DND-41 (cell line): ENCODE measurements around the gene CLMP.
"Not testable (repeated sequence)": the region's sequence is repeated elsewhere in the genome, so short reads cannot be mapped to it uniquely, and the experiment has no call there.

ENCODE experiments used
- ATAC-seq: fragments of 200-7000 bp; cut with Tn5 transposase; 3 replicates; pipeline ENCODE4 v1.9.1; 2021; ENCODE audit warnings: low read depth; ENCODE audit not compliant: insufficient read depth
- DNase-seq: peaks from one replicate; pipeline ENCODE4 v3.0.0-alpha.2; 2020
- H2AFZ ChIP-seq: 2 replicates; pipeline ENCODE4 v1.6.0; 2012; ENCODE audit warnings: low read depth, low read length
- H3K27ac ChIP-seq: 2 replicates; pipeline ENCODE4 v1.5.1; 2012; ENCODE audit warnings: low read length, inconsistent platforms
- H3K27me3 ChIP-seq: fragments of 200-600 bp; sonication (generic); 2 replicates; pipeline ENCODE4 v1.6.0; 2012; ENCODE audit warnings: low read length, mild to moderate bottlenecking, inconsistent platforms; ENCODE audit not compliant: insufficient read depth, poor library complexity
- H3K36me3 ChIP-seq: 2 replicates; pipeline ENCODE4 v1.5.1; 2012; ENCODE audit warnings: low read length, inconsistent platforms; ENCODE audit not compliant: insufficient read depth
- H3K4me1 ChIP-seq: 2 replicates; pipeline ENCODE4 v1.5.1; 2012; ENCODE audit warnings: mild to moderate bottlenecking, low read length; ENCODE audit not compliant: insufficient read depth
- H3K4me2 ChIP-seq: 2 replicates; pipeline ENCODE4 v1.6.0; 2012; ENCODE audit warnings: mild to moderate bottlenecking, moderate library complexity, low read length, inconsistent platforms; ENCODE audit not compliant: insufficient read depth
- H3K4me3 ChIP-seq, 2 experiments: fragments of 200-600 bp in 1 of 2; shearing (Covaris generic) in 1 of 2; 2 replicates each; pipeline ENCODE4 v1.5.1; 2012 to 2016; ENCODE audit warnings: inconsistent platforms in 2 of 2, low read length in 2 of 2, mild to moderate bottlenecking in 2 of 2, low read depth in 1 of 2, moderate library complexity in 1 of 2
- H3K79me2 ChIP-seq: 2 replicates; pipeline ENCODE4 v1.6.0; 2012; ENCODE audit warnings: low read length, inconsistent platforms; ENCODE audit not compliant: insufficient read depth
- H3K9ac ChIP-seq: 2 replicates; pipeline ENCODE4 v1.6.0; 2012; ENCODE audit warnings: low read depth, mild to moderate bottlenecking, inconsistent platforms, low read length, moderate library complexity
- H3K9me3 ChIP-seq: 2 replicates; pipeline ENCODE4 v1.5.1; 2012; ENCODE audit warnings: low read length, moderate library complexity, mild to moderate bottlenecking, inconsistent platforms; ENCODE audit not compliant: insufficient read depth, severe bottlenecking
- H4K20me1 ChIP-seq: 2 replicates; pipeline ENCODE4 v1.6.0; 2012; ENCODE audit warnings: low read length; ENCODE audit not compliant: insufficient read depth
- EZH2 ChIP-seq: IDR thresholded peaks from 3 replicates; pipeline ENCODE4 v1.6.1; 2012; ENCODE audit warnings: borderline replicate concordance, low read depth, mild to moderate bottlenecking, moderate library complexity, low read length, inconsistent platforms; ENCODE audit not compliant: severe bottlenecking
- TF ChIP-seq, protein P1 (sequence below): IDR thresholded peaks from 2 replicates; pipeline ENCODE4 v1.5.1; 2012; ENCODE audit warnings: borderline replicate concordance, low read length, moderate library complexity, mild to moderate bottlenecking; ENCODE audit not compliant: poor library complexity, severe bottlenecking; ENCODE audit errors: extremely low read depth

CLMP gene

DNA sequence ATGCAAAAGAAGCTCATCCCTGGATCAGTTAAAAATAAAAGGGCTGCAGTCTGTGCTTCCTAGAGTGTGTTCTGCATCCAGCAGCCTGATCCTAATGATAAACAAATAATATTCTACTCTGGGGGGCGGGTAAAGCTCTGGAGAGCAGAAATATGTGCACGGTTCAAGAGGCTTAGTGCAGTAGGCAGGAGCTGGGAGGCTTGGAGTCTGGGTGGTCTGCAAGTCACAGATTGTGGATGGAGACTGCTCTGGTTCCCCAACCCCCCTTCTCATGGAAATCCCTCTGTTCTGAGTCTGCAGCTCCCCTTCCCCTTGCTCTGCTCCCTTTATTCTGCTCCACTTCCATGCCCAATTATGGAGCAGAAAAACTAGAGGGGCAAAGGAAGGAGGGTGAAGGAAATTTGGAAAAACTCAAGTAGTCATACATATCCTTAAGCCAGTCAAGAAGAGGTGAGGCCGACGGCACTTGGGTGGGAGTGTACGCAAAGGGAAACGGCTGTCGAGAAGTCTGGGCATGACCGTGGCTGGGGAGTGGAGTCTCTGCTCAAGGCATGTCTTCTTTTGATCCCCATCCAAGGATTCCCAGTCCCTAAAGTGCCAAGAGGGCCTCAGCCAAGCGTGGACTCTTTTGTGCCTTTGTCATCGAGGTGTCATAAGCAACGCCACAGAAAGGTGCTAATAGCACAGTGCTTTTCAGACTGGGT lies 16.3 kb upstream of the CLMP start:
- Histone ChIP-seq H3K27ac (no peak overlapping the region), H3K9me3 (no peaks in the 10 kb centered on the region), H2AFZ (no peak overlapping the region), H3K9ac (no peak overlapping the region), H3K4me2 (no peak overlapping the region), H3K4me1 (no peaks in the 10 kb centered on the region), H4K20me1 (no peaks in the 10 kb centered on the region), H3K27me3 (peaks cover 7% of the 10 kb centered on the region), H3K36me3 (no peaks in the 10 kb centered on the region), H3K4me3 (no peak overlapping the region), H3K79me2 (no peaks in the 10 kb centered on the region)
- TF ChIP-seq, protein P1, sequence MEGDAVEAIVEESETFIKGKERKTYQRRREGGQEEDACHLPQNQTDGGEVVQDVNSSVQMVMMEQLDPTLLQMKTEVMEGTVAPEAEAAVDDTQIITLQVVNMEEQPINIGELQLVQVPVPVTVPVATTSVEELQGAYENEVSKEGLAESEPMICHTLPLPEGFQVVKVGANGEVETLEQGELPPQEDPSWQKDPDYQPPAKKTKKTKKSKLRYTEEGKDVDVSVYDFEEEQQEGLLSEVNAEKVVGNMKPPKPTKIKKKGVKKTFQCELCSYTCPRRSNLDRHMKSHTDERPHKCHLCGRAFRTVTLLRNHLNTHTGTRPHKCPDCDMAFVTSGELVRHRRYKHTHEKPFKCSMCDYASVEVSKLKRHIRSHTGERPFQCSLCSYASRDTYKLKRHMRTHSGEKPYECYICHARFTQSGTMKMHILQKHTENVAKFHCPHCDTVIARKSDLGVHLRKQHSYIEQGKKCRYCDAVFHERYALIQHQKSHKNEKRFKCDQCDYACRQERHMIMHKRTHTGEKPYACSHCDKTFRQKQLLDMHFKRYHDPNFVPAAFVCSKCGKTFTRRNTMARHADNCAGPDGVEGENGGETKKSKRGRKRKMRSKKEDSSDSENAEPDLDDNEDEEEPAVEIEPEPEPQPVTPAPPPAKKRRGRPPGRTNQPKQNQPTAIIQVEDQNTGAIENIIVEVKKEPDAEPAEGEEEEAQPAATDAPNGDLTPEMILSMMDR: no peak
- no peak for TF ChIP-seq EZH2
- no peak for ATAC-seq
- no peak for DNase-seq

DNA sequence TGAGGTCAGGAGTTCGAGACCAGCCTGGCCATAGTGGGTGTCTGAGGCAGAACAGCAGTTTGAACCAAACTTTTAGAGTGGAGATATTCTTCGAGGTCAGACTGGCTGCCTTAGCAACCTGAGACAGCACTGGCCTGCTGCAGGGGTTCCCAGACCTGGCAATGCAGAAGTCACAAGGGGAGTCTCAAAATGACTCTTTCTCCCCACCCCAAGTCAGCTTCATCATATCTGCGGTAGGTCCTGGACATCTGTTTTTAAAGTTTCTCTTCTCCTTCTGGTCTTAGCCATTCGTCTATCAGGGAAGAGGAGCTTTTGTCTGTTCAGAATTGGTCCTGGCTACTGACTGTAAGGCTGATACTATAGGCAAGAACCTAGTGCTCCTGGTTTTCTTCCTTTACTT lies 14.5 kb upstream of the CLMP start:
- Histone ChIP-seq H3K4me3 (no peak overlapping the region), H3K27ac (no peak overlapping the region), H3K79me2 (no peaks in the 10 kb centered on the region), H2AFZ (no peak overlapping the region), H3K27me3 (peaks cover 7% of the 10 kb centered on the region), H3K9ac (no peak overlapping the region), H3K36me3 (no peaks in the 10 kb centered on the region), H3K9me3 (no peaks in the 10 kb centered on the region), H3K4me1 (no peaks in the 10 kb centered on the region), H3K4me2 (no peak overlapping the region), H4K20me1 (no peaks in the 10 kb centered on the region)
- no peak for TF ChIP-seq EZH2
- TF ChIP-seq, protein P1: no peak
- ATAC-seq (no peak), DNase-seq (no peak)

DNA sequence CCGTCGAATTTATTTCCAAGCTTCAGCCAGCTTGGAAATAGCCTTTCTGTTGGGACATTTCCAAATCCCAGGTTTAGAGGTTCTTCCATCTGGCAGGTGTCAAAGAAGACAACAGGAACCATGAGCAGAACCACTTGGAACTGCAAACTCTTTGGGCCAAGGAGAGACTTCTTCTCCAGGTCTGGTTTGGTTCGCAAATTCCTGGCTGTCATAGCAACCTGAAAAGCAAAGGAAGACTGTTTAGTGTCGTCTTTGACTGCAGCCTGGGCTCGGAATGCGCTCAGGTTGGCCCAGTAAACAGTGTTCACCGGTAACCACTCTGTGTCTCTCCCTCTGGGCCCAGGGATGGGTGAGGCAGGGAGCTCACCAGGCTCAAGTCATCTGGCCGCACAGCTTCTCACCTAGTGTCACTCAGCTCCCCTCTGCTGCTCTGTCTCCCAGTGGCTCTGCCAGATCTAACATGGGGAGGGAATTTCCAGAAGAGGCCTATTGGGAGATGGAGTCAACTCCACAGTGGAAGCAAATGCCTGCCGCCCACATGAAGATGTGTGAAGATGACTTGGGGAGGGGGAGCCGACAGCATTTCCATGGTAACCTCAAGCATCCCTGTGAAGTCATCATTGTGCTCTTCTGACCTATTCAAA lies 11.9 kb upstream of the CLMP start:
- H3K9me3 ChIP-seq: no peaks in the 10 kb centered on the region
- no peak overlapping the region for H3K27ac ChIP-seq
- H4K20me1 ChIP-seq: no peaks in the 10 kb centered on the region
- ATAC-seq (no peak), DNase-seq (no peak)
- no peaks in the 10 kb centered on the region for H3K4me1 ChIP-seq
- H2AFZ ChIP-seq: no peak overlapping the region
- H3K79me2 ChIP-seq: no peaks in the 10 kb centered on the region
- TF ChIP-seq, protein P1: no peak
- no peak for TF ChIP-seq EZH2
- peaks cover 7% of the 10 kb centered on the region for H3K27me3 ChIP-seq
- no peaks in the 10 kb centered on the region for H3K36me3 ChIP-seq
- no peak overlapping the region for H3K4me3 ChIP-seq
- no peak overlapping the region for H3K9ac ChIP-seq
- H3K4me2 ChIP-seq: no peak overlapping the region

DNA sequence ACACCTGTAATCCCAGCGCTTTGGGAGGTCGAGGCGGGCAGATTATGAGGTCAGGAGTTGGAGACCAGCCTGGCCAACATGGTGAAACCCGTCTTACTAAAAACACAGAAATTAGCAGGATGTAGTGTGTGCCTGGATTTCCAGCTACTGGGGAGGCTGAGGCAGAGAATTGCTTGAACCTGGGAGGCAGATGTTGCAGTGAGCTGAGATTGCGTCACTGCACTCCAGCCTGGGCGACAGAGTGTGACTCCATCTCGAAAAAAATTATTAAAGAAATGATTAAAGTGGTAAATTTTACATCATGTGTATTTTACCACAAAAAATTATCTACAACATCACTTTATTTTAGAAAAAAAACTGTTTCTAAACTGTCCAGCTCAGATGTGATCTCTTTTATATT lies 11.0 kb upstream of the CLMP start:
- H3K4me1 ChIP-seq, H3K27me3 ChIP-seq, ATAC-seq, H2AFZ ChIP-seq, DNase-seq, H3K9me3 ChIP-seq, H3K36me3 ChIP-seq, H4K20me1 ChIP-seq, H3K9ac ChIP-seq, H3K4me3 ChIP-seq, H3K4me2 ChIP-seq, H3K27ac ChIP-seq, H3K79me2 ChIP-seq: not testable (repeated sequence)
